SK-MEL-5 (cell line): ENCODE results near the gene TLCD3B. TPM values are rescaled to one million over a fixed set of nuclear protein-coding genes. Genes with fewer than 3 reads are reported as not detected.

Experiments
- DNase-seq: peaks from one replicate; pipeline ENCODE4 v3.0.0-alpha.2; 2016; ENCODE audit warnings: low read depth, low spot score
- in situ Hi-C: cut with HindIII; loops from 2 replicates; pipeline ENCODE4 v1.10.0; 2016; ENCODE audit warnings: low sequenced_read_pairs, high pct_unique_total_duplicates, low pct_unique_long_range_greater_than_20kb
- total RNA-seq: library from RNA; depleted of rRNA; stranded (reverse); fragments of >200 nt; shearing (Covaris generic); gene quantifications from 2 replicates; pipeline ENCODE4 v1.2.3, GENCODE V29; 2014; rRNA removed

Gene TLCD3B
- total RNA-seq, 1 experiment from 2014 or later = not detected

DNA sequence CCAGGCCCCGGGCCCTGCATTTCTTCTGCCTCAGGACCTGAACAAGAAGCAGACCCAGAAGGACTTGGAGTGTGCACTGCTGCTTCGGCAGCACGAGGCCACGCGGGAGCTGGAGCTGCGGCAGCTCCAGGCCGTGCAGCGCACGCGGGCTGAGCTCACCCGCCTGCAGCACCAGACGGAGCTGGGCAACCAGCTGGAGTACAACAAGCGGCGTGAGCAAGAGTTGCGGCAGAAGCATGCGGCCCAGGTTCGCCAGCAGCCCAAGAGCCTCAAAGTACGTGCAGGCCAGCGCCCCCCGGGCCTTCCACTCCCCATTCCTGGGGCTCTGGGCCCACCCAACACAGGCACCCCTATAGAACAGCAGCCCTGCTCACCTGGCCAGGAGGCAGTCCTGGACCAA lies 44.8 kb downstream of the TLCD3B start:
- no peak for DNase-seq
- in situ Hi-C loops = no loop called here

DNA sequence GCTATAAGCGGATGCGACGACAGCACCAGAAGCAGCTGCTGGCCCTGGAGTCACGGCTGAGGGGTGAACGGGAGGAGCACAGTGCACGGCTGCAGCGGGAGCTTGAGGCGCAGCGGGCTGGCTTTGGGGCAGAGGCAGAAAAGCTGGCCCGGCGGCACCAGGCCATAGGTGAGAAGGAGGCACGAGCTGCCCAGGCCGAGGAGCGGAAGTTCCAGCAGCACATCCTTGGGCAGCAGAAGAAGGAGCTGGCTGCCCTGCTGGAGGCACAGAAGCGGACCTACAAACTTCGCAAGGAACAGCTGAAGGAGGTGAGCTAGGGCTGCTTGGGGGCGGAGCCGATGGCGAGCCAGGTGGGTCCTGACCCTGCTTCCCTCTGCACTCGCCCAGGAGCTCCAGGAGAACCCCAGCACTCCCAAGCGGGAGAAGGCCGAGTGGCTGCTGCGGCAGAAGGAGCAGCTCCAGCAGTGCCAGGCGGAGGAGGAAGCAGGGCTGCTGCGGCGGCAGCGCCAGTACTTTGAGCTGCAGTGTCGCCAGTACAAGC lies 45.7 kb downstream of the TLCD3B start:
- no peak for DNase-seq
- in situ Hi-C loops = no loop called here

DNA sequence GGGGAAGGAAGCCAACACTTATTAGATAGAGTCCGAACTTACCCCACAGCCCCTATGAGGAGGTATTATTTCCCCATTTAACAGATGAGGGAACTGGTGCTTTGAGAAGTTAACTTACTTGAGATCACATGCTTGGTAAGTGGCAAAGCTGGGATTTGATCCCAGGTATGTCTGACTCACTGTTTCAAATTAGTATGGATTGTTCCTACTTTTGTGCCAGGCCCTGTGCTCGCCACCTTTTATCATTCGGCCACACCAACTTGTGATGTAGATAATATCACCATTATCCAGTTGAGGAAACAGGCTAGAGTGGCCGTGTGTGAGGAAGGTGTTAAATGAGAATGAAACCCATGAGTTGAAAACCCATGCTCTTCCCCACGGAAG lies 46.3 kb downstream of the TLCD3B start:
- in situ Hi-C loops = no loop called here

DNA sequence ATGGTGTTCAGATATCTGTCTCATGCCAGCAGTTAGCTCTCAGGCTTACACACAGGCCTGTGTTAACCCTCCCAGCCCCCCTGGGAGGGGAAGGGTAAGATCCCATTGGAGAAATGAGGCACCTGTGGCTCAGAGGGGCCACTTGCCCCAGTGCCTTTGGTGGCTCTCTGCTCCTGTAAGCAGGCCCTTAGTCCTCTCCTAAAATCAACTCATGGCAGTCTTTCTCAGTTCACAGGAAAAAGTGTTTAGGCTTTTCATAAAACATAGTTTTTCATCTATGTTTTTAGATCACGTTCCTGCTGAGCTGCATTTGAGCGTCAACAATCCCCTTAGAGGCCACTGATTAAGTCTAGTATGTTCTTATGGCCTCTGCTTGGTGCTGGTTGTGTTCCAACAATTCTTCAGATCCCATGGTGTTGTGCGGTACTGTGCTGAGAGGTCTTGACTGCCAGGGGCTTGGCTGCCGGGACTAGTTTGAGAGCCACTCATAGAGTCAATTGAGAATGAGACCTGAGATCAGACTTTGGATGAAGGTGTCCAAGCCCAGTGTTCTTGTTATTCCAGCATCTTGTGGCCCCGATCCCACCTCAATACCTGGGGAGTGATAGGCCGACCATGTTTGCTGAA lies 46.8 kb downstream of the TLCD3B start:
- in situ Hi-C loops = no loop called here
- DNase-seq = no peak

More for the DNA sequence above, 46.3 kb downstream of the TLCD3B start:
- no peak for DNase-seq

DNA sequence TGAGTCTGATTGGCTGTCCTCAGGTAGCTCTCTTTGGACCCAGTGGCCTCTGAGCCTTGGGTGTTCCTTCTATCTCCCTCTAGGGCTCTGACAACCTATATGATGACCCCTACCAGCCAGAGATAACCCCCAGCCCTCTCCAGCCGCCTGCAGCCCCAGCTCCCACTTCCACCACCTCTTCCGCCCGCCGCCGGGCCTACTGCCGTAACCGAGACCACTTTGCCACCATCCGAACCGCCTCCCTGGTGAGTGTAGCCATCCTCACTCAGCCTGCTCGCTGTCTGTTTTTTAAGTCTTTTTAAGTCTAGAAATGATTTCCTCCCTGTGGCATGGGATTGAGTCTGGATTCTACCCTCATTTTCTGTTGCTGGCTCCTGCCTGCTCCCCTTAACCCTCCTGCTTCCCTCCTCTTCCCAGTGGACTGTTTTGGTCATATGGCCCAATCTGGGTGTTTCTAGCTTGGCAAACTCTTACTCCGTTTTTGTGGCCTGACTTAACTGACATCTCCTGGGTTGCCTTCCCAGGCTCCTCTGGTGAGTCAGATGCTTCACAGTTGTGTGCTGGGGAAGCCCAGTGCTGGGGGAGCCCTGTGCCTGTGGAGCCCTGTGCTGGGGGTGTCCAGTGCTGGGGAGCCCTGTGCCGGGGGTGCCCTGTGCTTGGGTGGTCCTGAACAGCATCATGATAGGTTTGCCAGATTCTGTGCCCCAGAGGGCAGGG lies 47.5 kb downstream of the TLCD3B start:
- no peak for DNase-seq
- in situ Hi-C loops = no loop called here

DNA sequence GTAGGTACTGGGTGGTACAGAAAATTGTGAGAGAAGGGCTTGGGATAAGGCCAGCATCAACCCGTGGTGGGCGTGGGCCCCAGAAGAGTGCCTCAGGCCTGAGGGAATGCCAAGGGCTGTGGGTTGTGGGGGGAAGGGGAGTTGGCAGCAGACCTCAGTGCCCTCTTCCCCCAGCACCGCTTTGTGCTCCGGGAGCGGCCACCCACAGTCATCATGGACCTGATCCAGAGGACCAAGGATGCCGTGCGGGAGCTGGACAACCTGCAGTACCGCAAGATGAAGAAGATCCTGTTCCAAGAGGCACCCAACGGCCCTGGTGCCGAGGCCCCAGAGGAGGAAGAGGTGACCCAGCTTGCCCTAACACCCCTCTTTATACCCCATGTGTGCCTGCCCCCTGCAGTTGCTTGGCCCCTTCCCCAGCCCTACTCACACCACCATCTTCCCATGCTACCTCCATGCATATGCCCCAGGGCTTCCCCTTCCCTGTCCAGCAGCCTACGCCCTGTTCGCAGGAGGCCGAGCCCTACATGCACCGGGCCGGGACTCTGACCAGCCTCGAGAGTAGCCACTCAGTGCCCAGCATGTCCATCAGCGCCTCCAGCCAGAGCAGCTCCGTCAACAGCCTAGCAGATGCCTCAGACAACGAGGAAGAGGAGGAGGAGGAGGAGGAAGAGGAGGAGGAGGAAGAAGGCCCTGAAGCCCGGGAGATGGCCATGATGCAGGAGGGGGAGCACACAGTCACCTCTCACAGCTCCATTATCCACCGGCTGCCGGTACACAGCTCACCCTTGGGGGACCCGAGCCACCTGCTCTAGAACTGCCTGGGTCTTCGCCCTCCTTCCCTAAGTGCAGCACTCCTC lies 48.3 kb downstream of the TLCD3B start:
- in situ Hi-C loops = no loop called here
- DNase-seq = no peak

DNA sequence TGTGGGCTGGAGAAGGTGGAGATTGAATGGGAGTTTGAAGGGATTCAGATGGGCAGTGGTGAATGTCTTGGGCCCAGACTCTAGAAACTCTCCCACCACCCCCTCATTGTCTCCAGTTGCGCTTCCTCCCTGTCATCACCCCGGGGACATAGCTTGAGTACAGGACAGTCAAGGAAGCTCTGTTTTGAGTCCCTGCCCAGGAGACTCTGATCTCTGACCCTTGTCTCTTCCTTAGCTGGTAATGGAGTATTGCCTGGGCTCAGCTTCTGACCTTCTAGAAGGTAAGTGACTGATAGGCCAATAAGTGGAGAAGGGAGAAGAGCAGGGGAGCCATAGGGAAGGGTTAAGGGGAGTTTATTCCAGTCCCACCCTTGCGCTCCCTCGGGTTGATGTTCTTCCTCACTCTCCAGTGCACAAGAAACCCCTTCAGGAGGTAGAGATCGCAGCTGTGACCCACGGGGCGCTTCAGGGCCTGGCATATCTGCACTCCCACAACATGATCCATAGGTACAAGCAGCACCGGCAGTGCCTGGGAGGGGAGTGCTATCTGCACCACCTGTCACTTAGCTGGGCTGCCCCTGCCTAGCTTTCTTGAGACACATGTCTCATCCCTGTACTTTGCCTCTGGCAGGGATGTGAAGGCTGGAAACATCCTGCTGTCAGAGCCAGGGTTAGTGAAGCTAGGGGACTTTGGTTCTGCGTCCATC lies 52.4 kb downstream of the TLCD3B start:
- no peak for DNase-seq
- in situ Hi-C loops = no loop called here

- DNase-seq = no peak
- in situ Hi-C loops = no loop called here
These were observed 53.0 kb downstream of the TLCD3B start for GRCh38 chr16:29978081-29978480.

- DNase-seq = no peak
- in situ Hi-C loops = no loop called here
These were observed 53.8 kb downstream of the TLCD3B start for GRCh38 chr16:29977063-29977825.

- DNase-seq = no peak
- in situ Hi-C loops = no loop called here
These were observed 55.1 kb downstream of the TLCD3B start for GRCh38 chr16:29975811-29976511.

- DNase-seq = no peak
- in situ Hi-C loops = no loop called here
These were observed 55.9 kb downstream of the TLCD3B start for GRCh38 chr16:29975134-29975538.

Other genes with a start within 250 kb of the TLCD3B start
- gene KIF22, start 240.5 kb downstream of the TLCD3B start, total RNA-seq = 29.9 and 34.9 TPM in 2 replicates
- 163 and 182 TPM in 2 replicates for gene MAZ, start 224.7 kb downstream of the TLCD3B start, total RNA-seq
- gene PRRT2, start 219.1 kb downstream of the TLCD3B start, total RNA-seq = not detected in 2 replicates
- gene PAGR1, start 215.1 kb downstream of the TLCD3B start, total RNA-seq = 19.8 and 21.1 TPM in 2 replicates
- gene MVP, start 210.8 kb downstream of the TLCD3B start, total RNA-seq = 35.7 and 41.9 TPM in 2 replicates
- gene CDIPT, start 168.0 kb downstream of the TLCD3B start, total RNA-seq = 74.1 and 82.6 TPM in 2 replicates
- 8.7 and 10.3 TPM in 2 replicates for gene SEZ6L2, start 131.7 kb downstream of the TLCD3B start, total RNA-seq
- 3.4 and 3.7 TPM in 2 replicates for gene ASPHD1, start 130.8 kb downstream of the TLCD3B start, total RNA-seq
- gene KCTD13, start 105.0 kb downstream of the TLCD3B start, total RNA-seq = 9.1 and 11.0 TPM in 2 replicates
- 48.2 and 51.8 TPM in 2 replicates for gene TMEM219, start 69.2 kb downstream of the TLCD3B start, total RNA-seq
- 28.6 and 30.3 TPM in 2 replicates for gene TAOK2, start 57.4 kb downstream of the TLCD3B start, total RNA-seq
- 6.6 and 9.8 TPM in 2 replicates for gene HIRIP3, start 35.7 kb downstream of the TLCD3B start, total RNA-seq
- 39.4 and 46.7 TPM in 2 replicates for gene INO80E, start 35.0 kb downstream of the TLCD3B start, total RNA-seq
- gene DOC2A, start 20.2 kb downstream of the TLCD3B start, total RNA-seq = 1.5 and 2.1 TPM in 2 replicates
- not detected in 2 replicates for gene C16orf92, start 8.1 kb downstream of the TLCD3B start, total RNA-seq
- 1,063 and 1,100 TPM in 2 replicates for gene ALDOA, start 34.5 kb upstream of the TLCD3B start, total RNA-seq
- 70.7 and 79.1 TPM in 2 replicates for gene PPP4C, start 44.7 kb upstream of the TLCD3B start, total RNA-seq
- gene TBX6, start 60.7 kb upstream of the TLCD3B start, total RNA-seq = 0.08 and 0.24 TPM in 2 replicates
- gene YPEL3, start 64.9 kb upstream of the TLCD3B start, total RNA-seq = 1.7 and 1.9 TPM in 2 replicates
- 0.34 TPM in 1 of 2 replicates, not detected in the other for gene GDPD3, start 82.3 kb upstream of the TLCD3B start, total RNA-seq
- gene MAPK3, start 91.9 kb upstream of the TLCD3B start, total RNA-seq = 20.4 and 22.0 TPM in 2 replicates
- gene CORO1A, start 152.3 kb upstream of the TLCD3B start, total RNA-seq = 0.08 TPM in 1 of 2 replicates, not detected in the other
- 24.0 and 30.6 TPM in 2 replicates for gene BOLA2B, start 162.4 kb upstream of the TLCD3B start, total RNA-seq
- gene SLX1A, start 162.6 kb upstream of the TLCD3B start, total RNA-seq = 23.9 and 27.8 TPM in 2 replicates
- gene SULT1A3, start 168.0 kb upstream of the TLCD3B start, total RNA-seq = 1.4 and 3.6 TPM in 2 replicates
- gene NPIPB13, start 217.2 kb upstream of the TLCD3B start, total RNA-seq = 0.90 and 0.95 TPM in 2 replicates